Neural progenitor cell (in vitro differentiated cells): ENCODE measurements around the gene PDE8B.

Experiments
- EZH2phosphoT487 ChIP-seq: fragments of 200-600 bp; sonication (generic); IDR thresholded peaks from 2 replicates; pipeline ENCODE4 v1.6.1; 2017; ENCODE audit warnings: antibody characterized with exemption
- TF ChIP-seq, protein P1 (sequence below): fragments of 200-600 bp; sonication (generic); IDR thresholded peaks from 2 replicates; pipeline ENCODE4 v1.5.1; 2017; ENCODE audit warnings: antibody characterized with exemption, mild to moderate bottlenecking

DNA sequence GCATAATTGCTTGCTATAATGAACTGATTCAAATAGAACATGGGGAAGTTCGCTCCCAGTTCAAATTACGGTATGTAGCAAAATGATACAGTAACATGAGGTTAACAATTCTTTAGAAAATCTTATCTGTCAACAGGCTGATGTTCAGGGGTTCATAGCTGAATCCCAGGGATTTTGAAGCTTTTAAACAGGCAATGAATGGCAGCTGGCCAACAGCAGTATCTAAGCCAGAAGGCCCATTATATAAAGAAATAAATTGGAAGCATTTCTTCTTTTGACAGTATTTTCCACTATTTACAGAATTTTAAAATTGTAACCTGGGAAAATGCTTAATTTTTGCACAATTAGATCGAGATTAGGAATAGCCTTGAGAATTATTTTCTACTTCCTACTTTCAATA lies 126.8 kb downstream of the PDE8B start:
- TF ChIP-seq EZH2phosphoT487 = no peak
- TF ChIP-seq, protein P1, sequence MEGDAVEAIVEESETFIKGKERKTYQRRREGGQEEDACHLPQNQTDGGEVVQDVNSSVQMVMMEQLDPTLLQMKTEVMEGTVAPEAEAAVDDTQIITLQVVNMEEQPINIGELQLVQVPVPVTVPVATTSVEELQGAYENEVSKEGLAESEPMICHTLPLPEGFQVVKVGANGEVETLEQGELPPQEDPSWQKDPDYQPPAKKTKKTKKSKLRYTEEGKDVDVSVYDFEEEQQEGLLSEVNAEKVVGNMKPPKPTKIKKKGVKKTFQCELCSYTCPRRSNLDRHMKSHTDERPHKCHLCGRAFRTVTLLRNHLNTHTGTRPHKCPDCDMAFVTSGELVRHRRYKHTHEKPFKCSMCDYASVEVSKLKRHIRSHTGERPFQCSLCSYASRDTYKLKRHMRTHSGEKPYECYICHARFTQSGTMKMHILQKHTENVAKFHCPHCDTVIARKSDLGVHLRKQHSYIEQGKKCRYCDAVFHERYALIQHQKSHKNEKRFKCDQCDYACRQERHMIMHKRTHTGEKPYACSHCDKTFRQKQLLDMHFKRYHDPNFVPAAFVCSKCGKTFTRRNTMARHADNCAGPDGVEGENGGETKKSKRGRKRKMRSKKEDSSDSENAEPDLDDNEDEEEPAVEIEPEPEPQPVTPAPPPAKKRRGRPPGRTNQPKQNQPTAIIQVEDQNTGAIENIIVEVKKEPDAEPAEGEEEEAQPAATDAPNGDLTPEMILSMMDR = no peak
